GM23338 (cell line): ENCODE results near the gene C6orf89. TPM values are rescaled to one million over a fixed set of nuclear protein-coding genes. Genes with fewer than 3 reads are reported as not detected.

ENCODE experiments used
- ATAC-seq: fragments of 200-7000 bp; cut with Tn5 transposase; 3 replicates; pipeline ENCODE4 v1.9.1; 2020
- DNase-seq: peaks from one replicate; pipeline ENCODE4 v3.0.0-alpha.2; 2015; ENCODE audit warnings: low spot score
- H2AFZ ChIP-seq: fragments of 200-600 bp; sonication (generic); 2 replicates; pipeline ENCODE4 v1.8.0; 2016; ENCODE audit warnings: antibody characterized with exemption, mild to moderate bottlenecking, moderate library complexity
- H3F3A ChIP-seq: fragments of 200-600 bp; sonication (generic); replicated peaks from 2 replicates; pipeline ENCODE4 v1.8.0; 2017; ENCODE audit warnings: antibody characterized with exemption, mixed run types, low read depth
- H3K27ac ChIP-seq: fragments of 200-600 bp; sonication (generic); 2 replicates; pipeline ENCODE4 v1.6.1; 2016; ENCODE audit warnings: low read depth
- H3K27me3 ChIP-seq: fragments of 200-600 bp; sonication (generic); 2 replicates; pipeline ENCODE4 v1.8.0; 2016; ENCODE audit warnings: mild to moderate bottlenecking, mixed run types, moderate library complexity; ENCODE audit not compliant: insufficient read depth
- H3K36me3 ChIP-seq: fragments of 200-600 bp; sonication (generic); 2 replicates; pipeline ENCODE4 v1.8.0; 2016; ENCODE audit warnings: mild to moderate bottlenecking; ENCODE audit not compliant: insufficient read depth
- H3K4me1 ChIP-seq: fragments of 200-600 bp; sonication (generic); 2 replicates; pipeline ENCODE4 v1.8.0; 2016; ENCODE audit warnings: mild to moderate bottlenecking, moderate library complexity; ENCODE audit not compliant: insufficient read depth
- H3K4me2 ChIP-seq: fragments of 200-600 bp; sonication (generic); 2 replicates; pipeline ENCODE4 v1.7.1; 2017; ENCODE audit warnings: mixed run types
- H3K4me3 ChIP-seq: fragments of 200-600 bp; sonication (generic); 2 replicates; pipeline ENCODE4 v1.6.1; 2016; ENCODE audit warnings: mixed run types
- H3K79me2 ChIP-seq: fragments of 200-600 bp; sonication (generic); replicated peaks from 2 replicates; pipeline ENCODE4 v1.8.0; 2017; ENCODE audit warnings: mild to moderate bottlenecking; ENCODE audit not compliant: insufficient read depth
- H3K9me2 ChIP-seq: fragments of 200-600 bp; sonication (generic); 2 replicates; pipeline ENCODE4 v1.8.0; 2017; ENCODE audit not compliant: insufficient read depth
- H4K20me1 ChIP-seq: fragments of 200-600 bp; sonication (generic); replicated peaks from 2 replicates; pipeline ENCODE4 v1.8.0; 2017; ENCODE audit warnings: mild to moderate bottlenecking; ENCODE audit not compliant: insufficient read depth
- H3K27ac Mint-ChIP-seq: 2 replicates; pipeline ENCODE4 v1.8.0; 2020; ENCODE audit warnings: inconsistent platforms, mild to moderate bottlenecking, moderate library complexity, mixed read lengths
- H3K27me3 Mint-ChIP-seq: 3 replicates; pipeline ENCODE4 v1.8.0; 2022; ENCODE audit warnings: low read depth, mild to moderate bottlenecking, moderate library complexity, mixed read lengths, inconsistent platforms; ENCODE audit not compliant: insufficient read depth, poor library complexity
- H3K36me3 Mint-ChIP-seq: 3 replicates; pipeline ENCODE4 v1.8.0; 2021; ENCODE audit warnings: low read depth, mild to moderate bottlenecking, inconsistent platforms, moderate library complexity, mixed read lengths
- H3K4me1 Mint-ChIP-seq: 3 replicates; pipeline ENCODE4 v1.8.0; 2020; ENCODE audit warnings: mild to moderate bottlenecking, inconsistent platforms, mixed read lengths
- H3K4me3 Mint-ChIP-seq: 3 replicates; pipeline ENCODE4 v1.8.0; 2021; ENCODE audit warnings: moderate library complexity, mild to moderate bottlenecking, inconsistent platforms, mixed read lengths
- H3K9me3 Mint-ChIP-seq: 3 replicates; pipeline ENCODE4 v1.8.0; 2020; ENCODE audit warnings: moderate library complexity, mild to moderate bottlenecking, inconsistent platforms, mixed read lengths
- CREB1 ChIP-seq: fragments of 250-450 bp; sonication (Bioruptor Pico); IDR thresholded peaks from 2 replicates; pipeline ENCODE4 v1.5.0; 2020; ENCODE audit warnings: low read depth, mild to moderate bottlenecking, moderate library complexity
- EZH2 ChIP-seq: fragments of 200-600 bp; sonication (generic); IDR thresholded peaks from one replicate; pipeline ENCODE4 v1.8.0; 2017; ENCODE audit warnings: antibody characterized with exemption, mild to moderate bottlenecking, low read depth; ENCODE audit not compliant: unreplicated experiment
- EZH2phosphoT487 ChIP-seq: fragments of 200-600 bp; sonication (generic); IDR thresholded peaks from one replicate; pipeline ENCODE4 v1.8.1; 2018; ENCODE audit warnings: antibody characterized with exemption; ENCODE audit not compliant: unreplicated experiment
- JUNB ChIP-seq: IDR thresholded peaks from one replicate; pipeline ENCODE4 v1.6.1; 2016; ENCODE audit warnings: antibody characterized with exemption; ENCODE audit not compliant: unreplicated experiment
- NANOG ChIP-seq: IDR thresholded peaks from 2 replicates; pipeline ENCODE4 v1.6.1; 2016; ENCODE audit warnings: antibody characterized with exemption, borderline replicate concordance
- REST ChIP-seq: IDR thresholded peaks from one replicate; pipeline ENCODE4 v1.6.1; 2018; ENCODE audit warnings: antibody characterized with exemption; ENCODE audit not compliant: unreplicated experiment
- STAT1 ChIP-seq: IDR thresholded peaks from one replicate; pipeline ENCODE4 v1.6.1; 2016; ENCODE audit warnings: antibody characterized with exemption; ENCODE audit not compliant: unreplicated experiment
- ZNF114 ChIP-seq: fragments of 250-450 bp; sonication (Bioruptor Pico); IDR thresholded peaks from 2 replicates; pipeline ENCODE4 v1.5.0; 2020; ENCODE audit warnings: mild to moderate bottlenecking, moderate library complexity
- ZNF462 ChIP-seq: fragments of 250-450 bp; sonication (Bioruptor Pico); IDR thresholded peaks from 2 replicates; pipeline ENCODE4 v1.5.0; 2020; ENCODE audit warnings: mild to moderate bottlenecking, moderate library complexity
- polyA plus RNA-seq: library from polyadenylated mRNA; unstranded; fragments of >200 nt; fragmentation: Nextera tagmentation; extraction: Ambion mirVana; gene quantifications from 2 replicates; pipeline ENCODE4 v1.2.1, GENCODE V29; 2016
- total RNA-seq: library from RNA; depleted of rRNA; stranded (reverse); fragments of >200 nt; shearing (Covaris generic); gene quantifications from 2 replicates; pipeline ENCODE4 v1.2.3, GENCODE V29; 2014

The C6orf89 gene
- total and polyA plus RNA-seq, 2 experiments from 2014 or later: 3.7 to 7.9 TPM

- TF ChIP-seq EZH2 (no peak), CREB1 (CRISPR knock-in tag) (no peak), REST (no peak), EZH2phosphoT487 (no peak)
Observed at GRCh38 chr6:36944650-36945049, 58.9 kb downstream of the C6orf89 start (continued).

- Mint-ChIP-seq H3K4me1 (peaks cover 19% of the 10 kb centered on the region), H3K27ac (no peak overlapping the region), H3K4me3 (no peak overlapping the region), H3K36me3 (peaks cover 2% of the 10 kb centered on the region; the same call in 2 of the 3 replicates), H3K9me3 (peaks cover 9% of the 10 kb centered on the region), H3K27me3 (peaks cover 4% of the 10 kb centered on the region)
- Histone ChIP-seq H3K4me3 (no peak overlapping the region), H4K20me1 (no peaks in the 10 kb centered on the region), H3K27ac (no peak overlapping the region), H3F3A (no peaks in the 10 kb centered on the region), H3K79me2 (no peaks in the 10 kb centered on the region), H2AFZ (no peak overlapping the region), H3K27me3 (no peaks in the 10 kb centered on the region), H3K4me1 (peaks cover 26% of the 10 kb centered on the region), H3K36me3 (no peaks in the 10 kb centered on the region), H3K9me2 (no peaks in the 10 kb centered on the region), H3K4me2 (no peak overlapping the region)
- no peak for DNase-seq
- TF ChIP-seq ZNF462 (no peak), CREB1 (CRISPR knock-in tag) (no peak), ZNF114 (CRISPR knock-in tag) (no peak), EZH2phosphoT487 (no peak), JUNB (no peak), NANOG (no peak), STAT1 (no peak), REST (no peak)
- no peak for ATAC-seq
Observed at GRCh38 chr6:36945301-36945700, 59.5 kb downstream of the C6orf89 start.
